GM23338 (cell line): Measurements from ENCODE around the gene PRMT7. TPM values are rescaled to one million over a fixed set of nuclear protein-coding genes. Genes with fewer than 3 reads are reported as not detected.
A peak's percentile ranks its signal among the peaks of the same experiment; 100 is the strongest.

Experiments used
- ATAC-seq: fragments of 200-7000 bp; cut with Tn5 transposase; 3 replicates; pipeline ENCODE4 v1.9.1; 2020
- DNase-seq: peaks from one replicate; pipeline ENCODE4 v3.0.0-alpha.2; 2015; ENCODE audit warnings: low spot score
- H2AFZ ChIP-seq: fragments of 200-600 bp; sonication (generic); 2 replicates; pipeline ENCODE4 v1.8.0; 2016; ENCODE audit warnings: antibody characterized with exemption, mild to moderate bottlenecking, moderate library complexity
- H3F3A ChIP-seq: fragments of 200-600 bp; sonication (generic); replicated peaks from 2 replicates; pipeline ENCODE4 v1.8.0; 2017; ENCODE audit warnings: antibody characterized with exemption, mixed run types, low read depth
- H3K27ac ChIP-seq: fragments of 200-600 bp; sonication (generic); 2 replicates; pipeline ENCODE4 v1.6.1; 2016; ENCODE audit warnings: low read depth
- H3K27me3 ChIP-seq: fragments of 200-600 bp; sonication (generic); 2 replicates; pipeline ENCODE4 v1.8.0; 2016; ENCODE audit warnings: mild to moderate bottlenecking, mixed run types, moderate library complexity; ENCODE audit not compliant: insufficient read depth
- H3K36me3 ChIP-seq: fragments of 200-600 bp; sonication (generic); 2 replicates; pipeline ENCODE4 v1.8.0; 2016; ENCODE audit warnings: mild to moderate bottlenecking; ENCODE audit not compliant: insufficient read depth
- H3K4me1 ChIP-seq: fragments of 200-600 bp; sonication (generic); 2 replicates; pipeline ENCODE4 v1.8.0; 2016; ENCODE audit warnings: mild to moderate bottlenecking, moderate library complexity; ENCODE audit not compliant: insufficient read depth
- H3K4me2 ChIP-seq: fragments of 200-600 bp; sonication (generic); 2 replicates; pipeline ENCODE4 v1.7.1; 2017; ENCODE audit warnings: mixed run types
- H3K4me3 ChIP-seq: fragments of 200-600 bp; sonication (generic); 2 replicates; pipeline ENCODE4 v1.6.1; 2016; ENCODE audit warnings: mixed run types
- H3K79me2 ChIP-seq: fragments of 200-600 bp; sonication (generic); replicated peaks from 2 replicates; pipeline ENCODE4 v1.8.0; 2017; ENCODE audit warnings: mild to moderate bottlenecking; ENCODE audit not compliant: insufficient read depth
- H3K9me2 ChIP-seq: fragments of 200-600 bp; sonication (generic); 2 replicates; pipeline ENCODE4 v1.8.0; 2017; ENCODE audit not compliant: insufficient read depth
- H4K20me1 ChIP-seq: fragments of 200-600 bp; sonication (generic); replicated peaks from 2 replicates; pipeline ENCODE4 v1.8.0; 2017; ENCODE audit warnings: mild to moderate bottlenecking; ENCODE audit not compliant: insufficient read depth
- H3K27ac Mint-ChIP-seq: 2 replicates; pipeline ENCODE4 v1.8.0; 2020; ENCODE audit warnings: inconsistent platforms, mild to moderate bottlenecking, moderate library complexity, mixed read lengths
- H3K27me3 Mint-ChIP-seq: 3 replicates; pipeline ENCODE4 v1.8.0; 2022; ENCODE audit warnings: low read depth, mild to moderate bottlenecking, moderate library complexity, mixed read lengths, inconsistent platforms; ENCODE audit not compliant: insufficient read depth, poor library complexity
- H3K36me3 Mint-ChIP-seq: 3 replicates; pipeline ENCODE4 v1.8.0; 2021; ENCODE audit warnings: low read depth, mild to moderate bottlenecking, inconsistent platforms, moderate library complexity, mixed read lengths
- H3K4me1 Mint-ChIP-seq: 3 replicates; pipeline ENCODE4 v1.8.0; 2020; ENCODE audit warnings: mild to moderate bottlenecking, inconsistent platforms, mixed read lengths
- H3K4me3 Mint-ChIP-seq: 3 replicates; pipeline ENCODE4 v1.8.0; 2021; ENCODE audit warnings: moderate library complexity, mild to moderate bottlenecking, inconsistent platforms, mixed read lengths
- H3K9me3 Mint-ChIP-seq: 3 replicates; pipeline ENCODE4 v1.8.0; 2020; ENCODE audit warnings: moderate library complexity, mild to moderate bottlenecking, inconsistent platforms, mixed read lengths
- CTCF ChIP-seq, 2 experiments: fragments of 200-600 bp in 1 of 2; sonication (generic) in 1 of 2; conservative IDR thresholded peaks; 2 replicates each; pipeline versions ENCODE4 v1.5.1 to v1.6.1; 2016 to 2017; ENCODE audit warnings: antibody characterized with exemption in 2 of 2, low read depth in 2 of 2, mild to moderate bottlenecking in 2 of 2, moderate library complexity in 1 of 2
- EZH2phosphoT487 ChIP-seq: fragments of 200-600 bp; sonication (generic); IDR thresholded peaks from one replicate; pipeline ENCODE4 v1.8.1; 2018; ENCODE audit warnings: antibody characterized with exemption; ENCODE audit not compliant: unreplicated experiment
- JUNB ChIP-seq: IDR thresholded peaks from one replicate; pipeline ENCODE4 v1.6.1; 2016; ENCODE audit warnings: antibody characterized with exemption; ENCODE audit not compliant: unreplicated experiment
- STAT1 ChIP-seq: IDR thresholded peaks from one replicate; pipeline ENCODE4 v1.6.1; 2016; ENCODE audit warnings: antibody characterized with exemption; ENCODE audit not compliant: unreplicated experiment
- ZNF114 ChIP-seq: fragments of 250-450 bp; sonication (Bioruptor Pico); IDR thresholded peaks from 2 replicates; pipeline ENCODE4 v1.5.0; 2020; ENCODE audit warnings: mild to moderate bottlenecking, moderate library complexity
- polyA plus RNA-seq: library from polyadenylated mRNA; unstranded; fragments of >200 nt; fragmentation: Nextera tagmentation; extraction: Ambion mirVana; gene quantifications from 2 replicates; pipeline ENCODE4 v1.2.1, GENCODE V29; 2016
- total RNA-seq: library from RNA; depleted of rRNA; stranded (reverse); fragments of >200 nt; shearing (Covaris generic); gene quantifications from 2 replicates; pipeline ENCODE4 v1.2.3, GENCODE V29; 2014
- TF ChIP-seq, protein P1 (sequence below): fragments of 250-450 bp; sonication (Bioruptor Pico); IDR thresholded peaks from 2 replicates; pipeline ENCODE4 v1.5.0; 2020; ENCODE audit warnings: mild to moderate bottlenecking, moderate library complexity
- TF ChIP-seq, protein P2 (sequence below): IDR thresholded peaks from one replicate; pipeline ENCODE4 v1.6.1; 2018; ENCODE audit warnings: antibody characterized with exemption; ENCODE audit not compliant: unreplicated experiment

Gene PRMT7
- total and polyA plus RNA-seq, 2 experiments from 2014 or later: 20.2 to 65.3 TPM

- H3K79me2 ChIP-seq: no peaks in the 10 kb centered on the region
- H3K4me1 Mint-ChIP-seq: peaks cover 24% of the 10 kb centered on the region
- ATAC-seq (peak; percentile 44; the same call in 2 of the 3 replicates), DNase-seq (peak; percentile 32)
- 0 out of 2 replicates have a peak overlapping the region, but pooled peaks have one; percentile 34 for H2AFZ ChIP-seq
- no peaks in the 10 kb centered on the region for H3F3A ChIP-seq
- H3K27ac ChIP-seq: no peak overlapping the region
- no peaks in the 10 kb centered on the region for H3K27me3 ChIP-seq
- H3K4me3 Mint-ChIP-seq: no peak overlapping the region
- H3K4me2 ChIP-seq: no peak overlapping the region
- peaks cover 4% of the 10 kb centered on the region; the same call in 1 of the 2 replicates for H3K9me2 ChIP-seq
- H3K4me1 ChIP-seq: peaks cover 19% of the 10 kb centered on the region
- no peak overlapping the region for H3K27ac Mint-ChIP-seq
- H3K36me3 Mint-ChIP-seq: no peaks in the 10 kb centered on the region
- no peak overlapping the region for H3K4me3 ChIP-seq
- H4K20me1 ChIP-seq: no peaks in the 10 kb centered on the region
- TF ChIP-seq CTCF (conservative IDR thresholded peaks at IDR 0.05; ENCODE audit: low read depth in 2 of 2) (peak; percentile 30 to 43), ZNF114 (CRISPR knock-in tag) (no peak)
- H3K36me3 ChIP-seq: no peaks in the 10 kb centered on the region
- H3K27me3 Mint-ChIP-seq: peaks cover 6% of the 10 kb centered on the region
- no peaks in the 10 kb centered on the region for H3K9me3 Mint-ChIP-seq
Measured at GRCh38 chr16:68396481-68396880, 85.7 kb downstream of the PRMT7 start.

- no peaks in the 10 kb centered on the region for H3K9me3 Mint-ChIP-seq
- TF ChIP-seq, protein P1, sequence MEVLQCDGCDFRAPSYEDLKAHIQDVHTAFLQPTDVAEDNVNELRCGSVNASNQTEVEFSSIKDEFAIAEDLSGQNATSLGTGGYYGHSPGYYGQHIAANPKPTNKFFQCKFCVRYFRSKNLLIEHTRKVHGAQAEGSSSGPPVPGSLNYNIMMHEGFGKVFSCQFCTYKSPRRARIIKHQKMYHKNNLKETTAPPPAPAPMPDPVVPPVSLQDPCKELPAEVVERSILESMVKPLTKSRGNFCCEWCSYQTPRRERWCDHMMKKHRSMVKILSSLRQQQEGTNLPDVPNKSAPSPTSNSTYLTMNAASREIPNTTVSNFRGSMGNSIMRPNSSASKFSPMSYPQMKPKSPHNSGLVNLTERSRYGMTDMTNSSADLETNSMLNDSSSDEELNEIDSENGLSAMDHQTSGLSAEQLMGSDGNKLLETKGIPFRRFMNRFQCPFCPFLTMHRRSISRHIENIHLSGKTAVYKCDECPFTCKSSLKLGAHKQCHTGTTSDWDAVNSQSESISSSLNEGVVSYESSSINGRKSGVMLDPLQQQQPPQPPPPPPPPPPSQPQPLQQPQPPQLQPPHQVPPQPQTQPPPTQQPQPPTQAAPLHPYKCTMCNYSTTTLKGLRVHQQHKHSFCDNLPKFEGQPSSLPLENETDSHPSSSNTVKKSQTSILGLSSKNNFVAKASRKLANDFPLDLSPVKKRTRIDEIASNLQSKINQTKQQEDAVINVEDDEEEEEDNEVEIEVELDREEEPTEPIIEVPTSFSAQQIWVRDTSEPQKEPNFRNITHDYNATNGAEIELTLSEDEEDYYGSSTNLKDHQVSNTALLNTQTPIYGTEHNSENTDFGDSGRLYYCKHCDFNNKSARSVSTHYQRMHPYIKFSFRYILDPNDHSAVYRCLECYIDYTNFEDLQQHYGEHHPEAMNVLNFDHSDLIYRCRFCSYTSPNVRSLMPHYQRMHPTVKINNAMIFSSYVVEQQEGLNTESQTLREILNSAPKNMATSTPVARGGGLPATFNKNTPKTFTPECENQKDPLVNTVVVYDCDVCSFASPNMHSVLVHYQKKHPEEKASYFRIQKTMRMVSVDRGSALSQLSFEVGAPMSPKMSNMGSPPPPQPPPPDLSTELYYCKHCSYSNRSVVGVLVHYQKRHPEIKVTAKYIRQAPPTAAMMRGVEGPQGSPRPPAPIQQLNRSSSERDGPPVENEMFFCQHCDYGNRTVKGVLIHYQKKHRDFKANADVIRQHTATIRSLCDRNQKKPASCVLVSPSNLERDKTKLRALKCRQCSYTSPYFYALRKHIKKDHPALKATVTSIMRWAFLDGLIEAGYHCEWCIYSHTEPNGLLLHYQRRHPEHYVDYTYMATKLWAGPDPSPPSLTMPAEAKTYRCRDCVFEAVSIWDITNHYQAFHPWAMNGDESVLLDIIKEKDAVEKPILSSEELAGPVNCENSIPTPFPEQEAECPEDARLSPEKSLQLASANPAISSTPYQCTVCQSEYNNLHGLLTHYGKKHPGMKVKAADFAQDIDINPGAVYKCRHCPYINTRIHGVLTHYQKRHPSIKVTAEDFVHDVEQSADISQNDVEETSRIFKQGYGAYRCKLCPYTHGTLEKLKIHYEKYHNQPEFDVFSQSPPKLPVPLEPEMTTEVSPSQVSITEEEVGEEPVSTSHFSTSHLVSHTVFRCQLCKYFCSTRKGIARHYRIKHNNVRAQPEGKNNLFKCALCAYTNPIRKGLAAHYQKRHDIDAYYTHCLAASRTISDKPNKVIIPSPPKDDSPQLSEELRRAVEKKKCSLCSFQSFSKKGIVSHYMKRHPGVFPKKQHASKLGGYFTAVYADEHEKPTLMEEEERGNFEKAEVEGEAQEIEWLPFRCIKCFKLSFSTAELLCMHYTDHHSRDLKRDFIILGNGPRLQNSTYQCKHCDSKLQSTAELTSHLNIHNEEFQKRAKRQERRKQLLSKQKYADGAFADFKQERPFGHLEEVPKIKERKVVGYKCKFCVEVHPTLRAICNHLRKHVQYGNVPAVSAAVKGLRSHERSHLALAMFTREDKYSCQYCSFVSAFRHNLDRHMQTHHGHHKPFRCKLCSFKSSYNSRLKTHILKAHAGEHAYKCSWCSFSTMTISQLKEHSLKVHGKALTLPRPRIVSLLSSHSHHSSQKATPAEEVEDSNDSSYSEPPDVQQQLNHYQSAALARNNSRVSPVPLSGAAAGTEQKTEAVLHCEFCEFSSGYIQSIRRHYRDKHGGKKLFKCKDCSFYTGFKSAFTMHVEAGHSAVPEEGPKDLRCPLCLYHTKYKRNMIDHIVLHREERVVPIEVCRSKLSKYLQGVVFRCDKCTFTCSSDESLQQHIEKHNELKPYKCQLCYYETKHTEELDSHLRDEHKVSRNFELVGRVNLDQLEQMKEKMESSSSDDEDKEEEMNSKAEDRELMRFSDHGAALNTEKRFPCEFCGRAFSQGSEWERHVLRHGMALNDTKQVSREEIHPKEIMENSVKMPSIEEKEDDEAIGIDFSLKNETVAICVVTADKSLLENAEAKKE (CRISPR knock-in tag): no peak
- TF ChIP-seq JUNB: no peak
- no peak for TF ChIP-seq STAT1
- no peak for TF ChIP-seq CTCF (conservative IDR thresholded peaks at IDR 0.05; ENCODE audit: low read depth in 2 of 2)
- TF ChIP-seq EZH2phosphoT487: no peak
- TF ChIP-seq, protein P2, sequence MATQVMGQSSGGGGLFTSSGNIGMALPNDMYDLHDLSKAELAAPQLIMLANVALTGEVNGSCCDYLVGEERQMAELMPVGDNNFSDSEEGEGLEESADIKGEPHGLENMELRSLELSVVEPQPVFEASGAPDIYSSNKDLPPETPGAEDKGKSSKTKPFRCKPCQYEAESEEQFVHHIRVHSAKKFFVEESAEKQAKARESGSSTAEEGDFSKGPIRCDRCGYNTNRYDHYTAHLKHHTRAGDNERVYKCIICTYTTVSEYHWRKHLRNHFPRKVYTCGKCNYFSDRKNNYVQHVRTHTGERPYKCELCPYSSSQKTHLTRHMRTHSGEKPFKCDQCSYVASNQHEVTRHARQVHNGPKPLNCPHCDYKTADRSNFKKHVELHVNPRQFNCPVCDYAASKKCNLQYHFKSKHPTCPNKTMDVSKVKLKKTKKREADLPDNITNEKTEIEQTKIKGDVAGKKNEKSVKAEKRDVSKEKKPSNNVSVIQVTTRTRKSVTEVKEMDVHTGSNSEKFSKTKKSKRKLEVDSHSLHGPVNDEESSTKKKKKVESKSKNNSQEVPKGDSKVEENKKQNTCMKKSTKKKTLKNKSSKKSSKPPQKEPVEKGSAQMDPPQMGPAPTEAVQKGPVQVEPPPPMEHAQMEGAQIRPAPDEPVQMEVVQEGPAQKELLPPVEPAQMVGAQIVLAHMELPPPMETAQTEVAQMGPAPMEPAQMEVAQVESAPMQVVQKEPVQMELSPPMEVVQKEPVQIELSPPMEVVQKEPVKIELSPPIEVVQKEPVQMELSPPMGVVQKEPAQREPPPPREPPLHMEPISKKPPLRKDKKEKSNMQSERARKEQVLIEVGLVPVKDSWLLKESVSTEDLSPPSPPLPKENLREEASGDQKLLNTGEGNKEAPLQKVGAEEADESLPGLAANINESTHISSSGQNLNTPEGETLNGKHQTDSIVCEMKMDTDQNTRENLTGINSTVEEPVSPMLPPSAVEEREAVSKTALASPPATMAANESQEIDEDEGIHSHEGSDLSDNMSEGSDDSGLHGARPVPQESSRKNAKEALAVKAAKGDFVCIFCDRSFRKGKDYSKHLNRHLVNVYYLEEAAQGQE: no peak
Measured at GRCh38 chr16:68397710-68398201, 86.9 kb downstream of the PRMT7 start.

More at GRCh38 chr16:68397710-68398201, 86.9 kb downstream of the PRMT7 start:
- no peaks in the 10 kb centered on the region for H3K36me3 Mint-ChIP-seq
- no peak overlapping the region for H3K27ac ChIP-seq
- no peak overlapping the region for H3K27ac Mint-ChIP-seq
- H3K4me3 Mint-ChIP-seq: no peak overlapping the region
- DNase-seq (no peak), ATAC-seq (no peak)
- H3F3A ChIP-seq: no peaks in the 10 kb centered on the region
- H3K36me3 ChIP-seq: no peaks in the 10 kb centered on the region
- H3K4me2 ChIP-seq: no peak overlapping the region
- H3K4me1 Mint-ChIP-seq: peaks cover 24% of the 10 kb centered on the region
- peaks cover 4% of the 10 kb centered on the region; the same call in 1 of the 2 replicates for H3K9me2 ChIP-seq
- H3K4me1 ChIP-seq: peaks cover 19% of the 10 kb centered on the region
- H3K27me3 ChIP-seq: no peaks in the 10 kb centered on the region
- H2AFZ ChIP-seq: no peak overlapping the region
- no peaks in the 10 kb centered on the region for H4K20me1 ChIP-seq
- H3K79me2 ChIP-seq: no peaks in the 10 kb centered on the region
- peaks cover 5% of the 10 kb centered on the region for H3K27me3 Mint-ChIP-seq
- no peak overlapping the region for H3K4me3 ChIP-seq
